IMR-90 (cell line): Measurements from ENCODE around the gene NOS1AP. TPM values are rescaled to one million over a fixed set of nuclear protein-coding genes. Genes with fewer than 3 reads are reported as not detected.

Source experiments
- ATAC-seq: fragments of 200-7000 bp; cut with Tn5 transposase; 2 replicates; pipeline ENCODE4 v1.9.1; 2020; ENCODE audit warnings: low read depth, mild to moderate bottlenecking, moderate library complexity
- BruUV-seq: library from RNA; stranded (reverse); fragments of 400-500 nt; replicated peaks from 2 replicates; lab custom pipeline; 2021; lab: Mats Ljungman, UMichigan
- CTCF ChIA-PET: fragments of 300-600 bp; formaldehyde crosslinking; extraction: SDS; loops from one replicate; lab custom pipeline; 2021; ENCODE audit warnings: antibody characterized with exemption; lab: Yijun Ruan, JAX
- POLR2A ChIA-PET: fragments of 300-600 bp; sonication (Branson Sonifier 250); formaldehyde crosslinking; loops from one replicate; lab custom pipeline; 2022; ENCODE audit warnings: antibody characterized with exemption; ENCODE audit not compliant: unreplicated experiment; lab: Charles Lee
- DNase-seq: peaks from one replicate; pipeline ENCODE4 v3.0.0; 2013
- H2AFZ ChIP-seq: replicated peaks from 2 replicates; pipeline ENCODE3; 2013; ENCODE audit warnings: low read length, mild to moderate bottlenecking; ENCODE audit not compliant: poor library complexity
- H2AK5ac ChIP-seq: 2 replicates; pipeline ENCODE4 v1.6.1; 2013; ENCODE audit warnings: low read depth, low read length, inconsistent platforms
- H2AK9ac ChIP-seq: replicated peaks from 2 replicates; pipeline ENCODE3; 2013; ENCODE audit warnings: mild to moderate bottlenecking, low read depth, low read length, moderate library complexity; ENCODE audit not compliant: poor library complexity
- H2BK120ac ChIP-seq: 2 replicates; pipeline ENCODE4 v1.6.1; 2013; ENCODE audit warnings: low read depth, low read length, inconsistent platforms
- H2BK15ac ChIP-seq: 3 replicates; pipeline ENCODE4 v1.6.1; 2013; ENCODE audit warnings: low read depth, low read length, inconsistent platforms
- H2BK20ac ChIP-seq: 2 replicates; pipeline ENCODE4 v1.6.1; 2013; ENCODE audit warnings: low read depth, mild to moderate bottlenecking, inconsistent platforms, low read length, moderate library complexity
- H2BK5ac ChIP-seq: 2 replicates; pipeline ENCODE4 v1.6.1; 2013; ENCODE audit warnings: mild to moderate bottlenecking, low read depth, low read length, inconsistent platforms; ENCODE audit not compliant: poor library complexity, severe bottlenecking
- H3K14ac ChIP-seq: replicated peaks from 2 replicates; pipeline ENCODE4 v1.6.1; 2013; ENCODE audit warnings: low read depth, low read length, inconsistent platforms
- H3K18ac ChIP-seq: 2 replicates; pipeline ENCODE4 v1.6.1; 2013; ENCODE audit warnings: low read depth, low read length, control low read depth
- H3K23ac ChIP-seq: 2 replicates; pipeline ENCODE4 v1.6.1; 2013; ENCODE audit warnings: low read depth, low read length, inconsistent platforms
- H3K27ac ChIP-seq: 2 replicates; pipeline ENCODE4 v1.5.1; 2013; ENCODE audit warnings: mild to moderate bottlenecking, control low read depth, low read length; ENCODE audit not compliant: insufficient read depth
- H3K27me3 ChIP-seq: 2 replicates; pipeline ENCODE4 v1.6.1; 2013; ENCODE audit warnings: low read length; ENCODE audit not compliant: control insufficient read depth, insufficient read depth
- H3K36me3 ChIP-seq: 2 replicates; pipeline ENCODE4 v1.6.1; 2013; ENCODE audit warnings: low read length, mixed read lengths; ENCODE audit not compliant: control insufficient read depth, insufficient read depth
- H3K4ac ChIP-seq: 2 replicates; pipeline ENCODE4 v1.6.1; 2013; ENCODE audit warnings: low read depth, low read length, inconsistent platforms
- H3K4me1 ChIP-seq: 2 replicates; pipeline ENCODE4 v1.6.1; 2013; ENCODE audit warnings: low read length, mixed read lengths; ENCODE audit not compliant: control insufficient read depth, insufficient read depth
- H3K4me2 ChIP-seq: 2 replicates; pipeline ENCODE4 v1.6.1; 2013; ENCODE audit warnings: low read depth, mild to moderate bottlenecking, control low read depth, low read length, moderate library complexity
- H3K4me3 ChIP-seq: 2 replicates; pipeline ENCODE4 v1.5.1; 2013; ENCODE audit warnings: low read depth, mild to moderate bottlenecking, control low read depth, low read length, moderate library complexity; ENCODE audit not compliant: insufficient read depth
- H3K56ac ChIP-seq: 2 replicates; pipeline ENCODE4 v1.6.1; 2013; ENCODE audit warnings: low read length, inconsistent platforms; ENCODE audit not compliant: insufficient read depth; ENCODE audit errors: extremely low read depth
- H3K79me1 ChIP-seq, 2 experiments: 2 replicates each; pipeline ENCODE4 v1.6.1; 2013; ENCODE audit warnings: low read length in 2 of 2, inconsistent platforms in 1 of 2, low read depth in 1 of 2
- H3K9ac ChIP-seq: 2 replicates; pipeline ENCODE4 v1.6.1; 2013; ENCODE audit warnings: low read depth, low read length, control low read depth
- H3K9me1 ChIP-seq: 2 replicates; pipeline ENCODE4 v1.6.1; 2013; ENCODE audit warnings: low read length, inconsistent platforms; ENCODE audit not compliant: insufficient read depth
- H3K9me3 ChIP-seq: 2 replicates; pipeline ENCODE4 v1.6.1; 2013; ENCODE audit warnings: low read length; ENCODE audit not compliant: control insufficient read depth, insufficient read depth
- H4K20me1 ChIP-seq: 2 replicates; pipeline ENCODE4 v1.6.1; 2013; ENCODE audit warnings: low read length, inconsistent platforms; ENCODE audit not compliant: insufficient read depth
- H4K5ac ChIP-seq: 2 replicates; pipeline ENCODE4 v1.6.1; 2013; ENCODE audit warnings: mild to moderate bottlenecking, low read depth, low read length, control low read depth
- H4K8ac ChIP-seq, 2 experiments: 2 replicates each; pipeline ENCODE4 v1.6.1; 2013; ENCODE audit warnings: low read depth in 2 of 2, low read length in 2 of 2, control low read depth in 1 of 2, inconsistent platforms in 1 of 2
- H4K91ac ChIP-seq: 2 replicates; pipeline ENCODE4 v1.6.1; 2013; ENCODE audit warnings: low read depth, low read length, inconsistent platforms; ENCODE audit not compliant: insufficient read depth
- CHD1 ChIP-seq: IDR thresholded peaks from 2 replicates; pipeline ENCODE4 v1.6.1; 2012; ENCODE audit warnings: low read depth, low read length, improper control_type of control experiment
- FOS ChIP-seq: fragments of 150-350 bp; IDR thresholded peaks from 2 replicates; pipeline ENCODE4 v1.6.1; 2016; ENCODE audit warnings: low read depth, low read length
- MAZ ChIP-seq: IDR thresholded peaks from 2 replicates; pipeline ENCODE4 v1.6.1; 2012; ENCODE audit warnings: low read depth, mild to moderate bottlenecking, low read length, improper control_type of control experiment, moderate library complexity, borderline replicate concordance
- MXI1 ChIP-seq: IDR thresholded peaks from 2 replicates; pipeline ENCODE4 v1.6.1; 2012; ENCODE audit warnings: low read depth, mild to moderate bottlenecking, low read length, moderate library complexity, borderline replicate concordance
- RAD21 ChIP-seq: IDR thresholded peaks from 2 replicates; pipeline ENCODE4 v1.6.1; 2012; ENCODE audit warnings: low read length, improper control_type of control experiment
- RCOR1 ChIP-seq: IDR thresholded peaks from 2 replicates; pipeline ENCODE4 v1.6.1; 2012; ENCODE audit warnings: mild to moderate bottlenecking, low read length, improper control_type of control experiment; ENCODE audit not compliant: insufficient replicate concordance
- RFX5 ChIP-seq: IDR thresholded peaks from 2 replicates; pipeline ENCODE4 v1.8.0; 2012; ENCODE audit warnings: low read depth, mild to moderate bottlenecking, low read length, moderate library complexity
- whole genome bisulfite sequencing, 2 experiments: methylation state at CpG; one replicate each; pipeline versions ENCODE4 v1.1.5 to v1.1.7; 2013; ENCODE audit warnings: missing lambda C conversion rate in 2 of 2; ENCODE audit not compliant: insufficient read length in 1 of 2; ENCODE audit errors: extremely low coverage in 2 of 2; 5-methylcytosine and 5-hydroxymethylcytosine counted together
- dilution Hi-C: fragments of 300-500 bp; cut with HindIII; formaldehyde crosslinking; loops from one replicate; pipeline ENCODE4 v1.14.3; 2018; ENCODE audit warnings: low sequenced_read_pairs; ENCODE audit not compliant: unreplicated experiment
- in situ Hi-C: fragments of 300-500 bp; cut with MboI; formaldehyde crosslinking; loops from 3 replicates; pipeline ENCODE4 v1.14.3; 2019; ENCODE audit warnings: low sequenced_read_pairs, inconsistent platforms, mixed read lengths
- intact Hi-C: fragments of 100-400 bp; cut with micrococcal nuclease; formaldehyde crosslinking; loops from 2 replicates; pipeline ENCODE4 v1.10.0; 2022
- polyA plus RNA-seq, 3 experiments: library from polyadenylated mRNA; depleted of rRNA; stranded (reverse); fragments of >200 nt; gene quantifications; 2 replicates each; pipeline ENCODE4 v1.2.3, GENCODE V29; 2012; ENCODE audit warnings: low replicate concordance in 1 of 3
- total RNA-seq: library from RNA; depleted of rRNA; stranded (reverse); fragments of >200 nt; gene quantifications from 2 replicates; pipeline ENCODE4 v1.2.3, GENCODE V29; 2012
- TF ChIP-seq, protein P1 (sequence below): conservative IDR thresholded peaks from 2 replicates; pipeline ENCODE4 v1.5.1; 2012; ENCODE audit warnings: mild to moderate bottlenecking, low read depth, low read length, improper control_type of control experiment
- TF ChIP-seq, protein P2 (sequence below): fragments of 150-350 bp; IDR thresholded peaks from 2 replicates; pipeline ENCODE4 v1.6.1; 2017; ENCODE audit warnings: mild to moderate bottlenecking, antibody characterized with exemption, low read length, low read depth
- TF ChIP-seq, protein P3 (sequence below): fragments of 150-350 bp; IDR thresholded peaks from 2 replicates; pipeline ENCODE4 v1.6.1; 2016; ENCODE audit warnings: low read depth, mild to moderate bottlenecking, low read length, moderate library complexity, borderline replicate concordance

The NOS1AP gene
- total and polyA plus RNA-seq, 2 of the 4 experiments (the other 2 are of a cell fraction), result 0.18 to 0.19 TPM

DNA sequence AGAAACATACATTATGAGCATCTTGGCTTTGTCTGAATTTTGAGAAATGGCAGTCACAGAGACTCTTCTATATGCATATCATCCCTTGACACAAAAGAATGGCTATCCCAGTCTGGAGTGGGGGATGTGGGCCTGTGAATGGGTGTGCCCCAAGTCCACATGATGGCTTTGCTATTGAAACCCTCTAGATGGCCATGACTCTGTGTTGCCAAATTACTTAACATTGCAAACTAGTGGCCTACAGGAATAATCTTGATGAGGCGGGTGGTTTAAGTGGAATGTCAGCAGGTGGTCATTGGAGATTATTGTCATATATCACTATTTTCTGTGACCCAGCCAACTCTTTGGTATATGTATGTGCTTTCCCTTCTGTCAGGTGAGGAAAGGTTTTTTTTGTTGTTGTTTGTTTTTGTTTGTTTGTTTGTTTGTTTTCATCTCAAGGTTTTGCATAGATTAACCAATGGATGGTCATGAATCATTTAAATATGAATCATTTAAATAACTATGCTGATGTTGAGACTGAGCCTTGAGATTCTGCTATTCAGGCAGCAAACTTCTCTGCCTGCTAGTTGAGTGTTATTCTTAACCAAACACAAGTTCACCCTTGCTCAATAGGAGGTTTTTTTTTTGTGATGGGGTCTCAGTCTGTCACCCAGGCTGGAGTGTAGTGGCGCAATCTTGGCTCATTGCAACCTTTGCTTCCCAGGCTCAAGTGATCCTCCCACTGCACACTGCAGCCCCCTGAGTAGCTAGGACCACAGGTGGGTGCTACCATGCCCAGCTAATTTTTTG, 103.0 kb downstream of the NOS1AP start:
- Histone ChIP-seq H3K4me1 (no peaks in the 10 kb centered on the region), H3K4me3 (no peak overlapping the region), H3K56ac (no peak overlapping the region), H3K9me1 (no peaks in the 10 kb centered on the region), H2AFZ (no peak overlapping the region), H3K27me3 (peaks cover 2% of the 10 kb centered on the region; the same call in 1 of the 2 replicates), H4K8ac (no peak overlapping the region), H3K14ac (no peak overlapping the region), H2BK120ac (no peak overlapping the region), H2BK15ac (no peak overlapping the region), H4K5ac (no peak overlapping the region), H3K27ac (no peak overlapping the region), H3K23ac (no peak overlapping the region), H3K18ac (no peak overlapping the region), H3K4ac (no peak overlapping the region), H3K79me1 (no peaks in the 10 kb centered on the region), H2AK9ac (no peak overlapping the region), H2BK20ac (no peak overlapping the region), H3K36me3 (no peaks in the 10 kb centered on the region), H4K91ac (no peak overlapping the region), H2BK5ac (no peak overlapping the region), H3K9me3 (no peaks in the 10 kb centered on the region), H3K4me2 (no peak overlapping the region), H3K9ac (no peak overlapping the region), H2AK5ac (no peak overlapping the region), H4K20me1 (no peaks in the 10 kb centered on the region)
- dilution Hi-C loops (no loop called here), in situ Hi-C loops (no loop called here), intact Hi-C loops (no loop called here)
- no CpG with 5 or more reads among the region's 2 CpGs for WGBS, 2 experiments
- no TSS peak for BruUV-seq
- ChIA-PET POLR2A (no interaction called here), CTCF (no interaction called here)
- TF ChIP-seq RAD21 (no peak), MAZ (no peak), CHD1 (no peak), RFX5 (no peak), RCOR1 (no peak), MXI1 (no peak), FOS (no peak)
- TF ChIP-seq, protein P1, sequence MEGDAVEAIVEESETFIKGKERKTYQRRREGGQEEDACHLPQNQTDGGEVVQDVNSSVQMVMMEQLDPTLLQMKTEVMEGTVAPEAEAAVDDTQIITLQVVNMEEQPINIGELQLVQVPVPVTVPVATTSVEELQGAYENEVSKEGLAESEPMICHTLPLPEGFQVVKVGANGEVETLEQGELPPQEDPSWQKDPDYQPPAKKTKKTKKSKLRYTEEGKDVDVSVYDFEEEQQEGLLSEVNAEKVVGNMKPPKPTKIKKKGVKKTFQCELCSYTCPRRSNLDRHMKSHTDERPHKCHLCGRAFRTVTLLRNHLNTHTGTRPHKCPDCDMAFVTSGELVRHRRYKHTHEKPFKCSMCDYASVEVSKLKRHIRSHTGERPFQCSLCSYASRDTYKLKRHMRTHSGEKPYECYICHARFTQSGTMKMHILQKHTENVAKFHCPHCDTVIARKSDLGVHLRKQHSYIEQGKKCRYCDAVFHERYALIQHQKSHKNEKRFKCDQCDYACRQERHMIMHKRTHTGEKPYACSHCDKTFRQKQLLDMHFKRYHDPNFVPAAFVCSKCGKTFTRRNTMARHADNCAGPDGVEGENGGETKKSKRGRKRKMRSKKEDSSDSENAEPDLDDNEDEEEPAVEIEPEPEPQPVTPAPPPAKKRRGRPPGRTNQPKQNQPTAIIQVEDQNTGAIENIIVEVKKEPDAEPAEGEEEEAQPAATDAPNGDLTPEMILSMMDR, result no peak
- TF ChIP-seq, protein P2, sequence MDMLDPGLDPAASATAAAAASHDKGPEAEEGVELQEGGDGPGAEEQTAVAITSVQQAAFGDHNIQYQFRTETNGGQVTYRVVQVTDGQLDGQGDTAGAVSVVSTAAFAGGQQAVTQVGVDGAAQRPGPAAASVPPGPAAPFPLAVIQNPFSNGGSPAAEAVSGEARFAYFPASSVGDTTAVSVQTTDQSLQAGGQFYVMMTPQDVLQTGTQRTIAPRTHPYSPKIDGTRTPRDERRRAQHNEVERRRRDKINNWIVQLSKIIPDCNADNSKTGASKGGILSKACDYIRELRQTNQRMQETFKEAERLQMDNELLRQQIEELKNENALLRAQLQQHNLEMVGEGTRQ, result no peak
- TF ChIP-seq, protein P3, sequence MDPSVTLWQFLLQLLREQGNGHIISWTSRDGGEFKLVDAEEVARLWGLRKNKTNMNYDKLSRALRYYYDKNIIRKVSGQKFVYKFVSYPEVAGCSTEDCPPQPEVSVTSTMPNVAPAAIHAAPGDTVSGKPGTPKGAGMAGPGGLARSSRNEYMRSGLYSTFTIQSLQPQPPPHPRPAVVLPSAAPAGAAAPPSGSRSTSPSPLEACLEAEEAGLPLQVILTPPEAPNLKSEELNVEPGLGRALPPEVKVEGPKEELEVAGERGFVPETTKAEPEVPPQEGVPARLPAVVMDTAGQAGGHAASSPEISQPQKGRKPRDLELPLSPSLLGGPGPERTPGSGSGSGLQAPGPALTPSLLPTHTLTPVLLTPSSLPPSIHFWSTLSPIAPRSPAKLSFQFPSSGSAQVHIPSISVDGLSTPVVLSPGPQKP, result no peak
- DNase-seq, result no peak
- ATAC-seq, result no peak
